ENCODE results near the gene HDGFL2. TPM values are rescaled to one million over a fixed set of nuclear protein-coding genes. Genes with fewer than 3 reads are reported as not detected.

The HDGFL2 gene
- total and polyA plus RNA-seq, 2 of the 8 experiments (the other 6 are each of a cell fraction or from before 2014, with no cell fraction given), result 31.1 to 106 TPM

GRCh38 chr19:4499318-4499717, 27.2 kb downstream of the HDGFL2 start (continued):
- TF ChIP-seq CHD7 (IDR thresholded peaks at IDR 0.05; ENCODE audit: insufficient replicate concordance, low read length) (no peak), SAP30 (IDR thresholded peaks at IDR 0.05; ENCODE audit: insufficient read depth, insufficient replicate concordance, low read length) (no peak), ZNF274 (IDR thresholded peaks at IDR 0.05; ENCODE audit: borderline replicate concordance, extremely low read depth, low read length) (no peak), ATF3 (IDR thresholded peaks at IDR 0.05; ENCODE audit: insufficient read depth, low read depth, low read length) (no peak), TCF12 (IDR thresholded peaks at IDR 0.05; ENCODE audit: low read depth, low read length) (no peak), POLR2AphosphoS5 (IDR thresholded peaks at IDR 0.05; ENCODE audit: low read depth, low read length) (no peak)
